ENCODE data around the gene BRSK1. TPM values are rescaled to one million over a fixed set of nuclear protein-coding genes. Genes with fewer than 3 reads are reported as not detected.

BRSK1 gene
- total and polyA plus RNA-seq, 2 of the 13 experiments (the other 11 are each of a cell fraction or from before 2014, with no cell fraction given) = 0.18 to 1.2 TPM

- TF ChIP-seq, protein P1, sequence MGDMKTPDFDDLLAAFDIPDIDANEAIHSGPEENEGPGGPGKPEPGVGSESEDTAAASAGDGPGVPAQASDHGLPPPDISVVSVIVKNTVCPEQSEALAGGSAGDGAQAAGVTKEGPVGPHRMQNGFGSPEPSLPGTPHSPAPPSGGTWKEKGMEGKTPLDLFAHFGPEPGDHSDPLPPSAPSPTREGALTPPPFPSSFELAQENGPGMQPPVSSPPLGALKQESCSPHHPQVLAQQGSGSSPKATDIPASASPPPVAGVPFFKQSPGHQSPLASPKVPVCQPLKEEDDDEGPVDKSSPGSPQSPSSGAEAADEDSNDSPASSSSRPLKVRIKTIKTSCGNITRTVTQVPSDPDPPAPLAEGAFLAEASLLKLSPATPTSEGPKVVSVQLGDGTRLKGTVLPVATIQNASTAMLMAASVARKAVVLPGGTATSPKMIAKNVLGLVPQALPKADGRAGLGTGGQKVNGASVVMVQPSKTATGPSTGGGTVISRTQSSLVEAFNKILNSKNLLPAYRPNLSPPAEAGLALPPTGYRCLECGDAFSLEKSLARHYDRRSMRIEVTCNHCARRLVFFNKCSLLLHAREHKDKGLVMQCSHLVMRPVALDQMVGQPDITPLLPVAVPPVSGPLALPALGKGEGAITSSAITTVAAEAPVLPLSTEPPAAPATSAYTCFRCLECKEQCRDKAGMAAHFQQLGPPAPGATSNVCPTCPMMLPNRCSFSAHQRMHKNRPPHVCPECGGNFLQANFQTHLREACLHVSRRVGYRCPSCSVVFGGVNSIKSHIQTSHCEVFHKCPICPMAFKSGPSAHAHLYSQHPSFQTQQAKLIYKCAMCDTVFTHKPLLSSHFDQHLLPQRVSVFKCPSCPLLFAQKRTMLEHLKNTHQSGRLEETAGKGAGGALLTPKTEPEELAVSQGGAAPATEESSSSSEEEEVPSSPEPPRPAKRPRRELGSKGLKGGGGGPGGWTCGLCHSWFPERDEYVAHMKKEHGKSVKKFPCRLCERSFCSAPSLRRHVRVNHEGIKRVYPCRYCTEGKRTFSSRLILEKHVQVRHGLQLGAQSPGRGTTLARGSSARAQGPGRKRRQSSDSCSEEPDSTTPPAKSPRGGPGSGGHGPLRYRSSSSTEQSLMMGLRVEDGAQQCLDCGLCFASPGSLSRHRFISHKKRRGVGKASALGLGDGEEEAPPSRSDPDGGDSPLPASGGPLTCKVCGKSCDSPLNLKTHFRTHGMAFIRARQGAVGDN (CRISPR knock-in tag; IDR thresholded peaks at IDR 0.05) = peak; percentile 61; the same call in 1 of the 2 replicates
- TF ChIP-seq, protein P2, sequence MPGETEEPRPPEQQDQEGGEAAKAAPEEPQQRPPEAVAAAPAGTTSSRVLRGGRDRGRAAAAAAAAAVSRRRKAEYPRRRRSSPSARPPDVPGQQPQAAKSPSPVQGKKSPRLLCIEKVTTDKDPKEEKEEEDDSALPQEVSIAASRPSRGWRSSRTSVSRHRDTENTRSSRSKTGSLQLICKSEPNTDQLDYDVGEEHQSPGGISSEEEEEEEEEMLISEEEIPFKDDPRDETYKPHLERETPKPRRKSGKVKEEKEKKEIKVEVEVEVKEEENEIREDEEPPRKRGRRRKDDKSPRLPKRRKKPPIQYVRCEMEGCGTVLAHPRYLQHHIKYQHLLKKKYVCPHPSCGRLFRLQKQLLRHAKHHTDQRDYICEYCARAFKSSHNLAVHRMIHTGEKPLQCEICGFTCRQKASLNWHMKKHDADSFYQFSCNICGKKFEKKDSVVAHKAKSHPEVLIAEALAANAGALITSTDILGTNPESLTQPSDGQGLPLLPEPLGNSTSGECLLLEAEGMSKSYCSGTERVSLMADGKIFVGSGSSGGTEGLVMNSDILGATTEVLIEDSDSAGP (CRISPR knock-in tag; IDR thresholded peaks at IDR 0.05; ENCODE audit: borderline replicate concordance) = no peak
- 0 out of 2 replicates have a peak, but pooled peaks have one; percentile 11 for TF ChIP-seq ZBTB38 (CRISPR knock-in tag; IDR thresholded peaks at IDR 0.05)
These were observed 28.0 kb upstream of the BRSK1 start (continued) for GRCh38 chr19:55255618-55256423.
